ENCODE data around the gene BRMS1.
A peak's percentile ranks its signal among the peaks of the same experiment; 100 is the strongest.

The BRMS1 gene

DNA sequence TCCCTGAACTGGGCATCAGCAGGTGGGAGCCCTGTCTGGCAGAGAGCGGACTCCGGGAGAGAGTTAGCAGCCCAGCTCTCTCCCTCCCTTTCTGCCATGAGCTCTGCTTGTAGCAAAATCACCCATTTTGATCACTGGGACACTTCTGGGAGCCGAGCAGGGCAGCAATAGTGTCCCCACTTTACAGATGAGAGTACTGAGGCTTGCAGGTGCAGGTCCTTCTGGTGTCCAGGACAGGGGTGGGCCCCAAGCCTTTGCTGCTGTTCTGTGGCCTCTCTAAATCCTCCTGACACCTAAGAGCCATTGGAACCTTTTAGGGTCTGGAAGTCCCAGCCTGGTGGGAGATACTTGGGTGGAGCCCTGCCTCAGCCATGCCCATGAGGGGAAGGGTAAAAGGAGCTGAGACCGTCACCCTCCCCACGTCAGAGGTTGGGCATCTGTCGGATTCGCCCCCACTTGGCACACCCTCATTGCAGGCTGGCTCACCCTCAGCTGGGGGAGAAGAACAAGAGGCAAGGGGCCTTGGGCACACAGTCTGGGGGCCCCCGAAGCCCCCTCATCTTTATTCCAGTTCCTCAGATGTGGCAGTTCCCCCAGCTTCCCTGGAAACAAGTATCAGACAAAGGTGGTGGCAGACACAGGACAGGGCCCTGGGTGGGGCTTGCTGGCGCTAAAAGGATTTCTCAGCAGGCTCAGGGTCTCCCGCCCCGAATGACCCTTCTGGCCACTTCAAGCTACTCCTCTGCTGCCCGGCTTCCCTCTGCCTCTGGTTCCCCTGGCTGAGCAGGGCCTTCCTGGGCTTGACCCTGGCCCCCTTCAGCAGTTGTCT lies 13.1 kb downstream of the BRMS1 start:
- H3K27me3 ChIP-seq: peaks cover 27% of the 10 kb centered on the region
- H3K4me1 ChIP-seq (ENCODE audit: control insufficient read depth in 1 of 2, insufficient read depth in 1 of 2, low read depth in 1 of 2, low read length in 1 of 2): peaks cover 25% of the 10 kb centered on the region in 2 experiments
- H3K36me3 ChIP-seq: peaks cover 4% of the 10 kb centered on the region
- no peak overlapping the region for H3K4me3 ChIP-seq (ENCODE audit: low read depth in 1 of 2, low read length in 1 of 2)
- no peak for TF ChIP-seq CTCF (IDR thresholded peaks at IDR 0.05)
- no peaks in the 10 kb centered on the region for H3K9me3 ChIP-seq
- H3K27ac ChIP-seq: no peak overlapping the region

DNA sequence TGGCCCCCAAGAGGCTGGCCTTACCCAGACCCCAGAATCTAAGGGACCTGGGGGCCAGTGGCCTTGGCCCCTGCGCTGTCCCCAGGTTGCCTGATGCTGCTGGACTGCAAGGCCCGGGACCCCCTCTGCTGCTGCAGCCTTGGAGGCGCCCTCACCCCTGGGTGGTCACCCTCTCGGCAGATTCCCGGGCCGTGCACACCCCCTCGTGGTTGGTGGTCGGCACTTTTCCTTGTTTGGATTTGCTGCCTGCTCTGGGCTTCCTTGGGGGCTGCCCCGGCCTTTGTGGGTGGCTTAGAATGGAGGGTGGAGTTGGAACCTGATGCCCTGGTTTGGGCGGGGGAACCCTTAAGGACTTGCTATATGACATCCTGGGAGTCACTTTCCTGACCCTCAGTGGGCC lies 14.0 kb downstream of the BRMS1 start:
- Histone ChIP-seq H3K9me3 (no peaks in the 10 kb centered on the region), H3K4me3 (ENCODE audit: low read depth in 1 of 2, low read length in 1 of 2) (no peak overlapping the region), H3K27ac (no peak overlapping the region), H3K36me3 (no peaks in the 10 kb centered on the region), H3K27me3 (peaks cover 19% of the 10 kb centered on the region), H3K4me1 (ENCODE audit: control insufficient read depth in 1 of 2, insufficient read depth in 1 of 2, low read depth in 1 of 2, low read length in 1 of 2) (peaks cover 17% of the 10 kb centered on the region in 2 experiments)
- no peak for TF ChIP-seq CTCF (IDR thresholded peaks at IDR 0.05)

- Histone ChIP-seq H3K4me1 (ENCODE audit: control insufficient read depth in 1 of 2, insufficient read depth in 1 of 2, low read depth in 1 of 2, low read length in 1 of 2) (peaks cover 4 to 5% of the 10 kb centered on the region in 2 experiments), H3K27me3 (peaks cover 8% of the 10 kb centered on the region), H3K27ac (no peak overlapping the region), H3K9me3 (no peaks in the 10 kb centered on the region), H3K4me3 (ENCODE audit: low read depth in 1 of 2, low read length in 1 of 2) (no peak overlapping the region), H3K36me3 (no peaks in the 10 kb centered on the region)
- TF ChIP-seq CTCF (IDR thresholded peaks at IDR 0.05): no peak
Measured at GRCh38 chr11:66329165-66329673, 15.7 kb downstream of the BRMS1 start.

DNA sequence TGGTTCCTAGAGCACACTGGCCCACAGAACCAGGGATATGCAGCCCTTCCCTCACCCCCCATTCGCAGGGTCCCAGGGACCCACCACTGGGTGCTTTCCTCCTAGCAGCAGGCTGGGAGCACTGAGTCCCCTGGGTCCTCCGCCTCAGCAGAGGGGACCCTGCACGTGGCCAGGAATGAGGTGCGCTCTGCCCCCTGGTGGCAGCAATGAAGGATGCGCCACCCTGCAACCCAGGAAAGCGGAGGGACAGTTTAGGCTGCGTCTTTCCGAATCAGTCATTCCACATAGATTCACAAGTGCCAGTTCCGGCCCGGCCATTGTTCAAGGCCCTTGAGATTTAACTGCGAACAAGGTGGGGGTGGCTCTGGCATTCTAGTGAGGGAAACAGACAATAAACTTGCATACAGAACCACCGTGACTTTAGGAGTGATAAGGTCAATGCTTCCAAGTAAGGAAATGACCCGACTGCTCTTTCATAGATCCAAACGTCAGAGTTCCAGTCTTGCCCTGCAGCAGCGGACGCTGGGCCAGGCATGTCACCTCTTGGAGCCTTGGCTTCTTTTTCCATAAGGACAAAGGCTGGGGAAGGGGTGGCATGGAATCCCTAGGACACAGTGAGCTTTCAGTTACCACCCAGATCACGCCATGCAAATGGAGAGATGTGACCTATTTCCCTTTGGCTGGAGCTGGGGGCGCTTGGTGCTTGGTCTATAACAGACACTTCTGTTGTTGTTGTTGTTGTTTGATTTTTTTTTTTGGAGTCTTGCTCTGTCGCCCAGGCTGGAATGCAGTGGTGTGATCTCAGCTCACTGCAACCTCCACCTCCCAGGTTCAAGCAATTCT lies 16.4 kb downstream of the BRMS1 start:
- H3K27ac ChIP-seq: no peak overlapping the region

GRCh38 chr11:66328031-66328301 lies 16.9 kb downstream of the BRMS1 start:
- H3K27me3 ChIP-seq: peaks cover 8% of the 10 kb centered on the region
- no peak overlapping the region for H3K27ac ChIP-seq
- H3K36me3 ChIP-seq: no peaks in the 10 kb centered on the region
- H3K4me1 ChIP-seq (ENCODE audit: control insufficient read depth in 1 of 2, insufficient read depth in 1 of 2, low read depth in 1 of 2, low read length in 1 of 2): peaks cover 4 to 5% of the 10 kb centered on the region in 2 experiments
- H3K4me3 ChIP-seq (ENCODE audit: low read depth in 1 of 2, low read length in 1 of 2): no peak overlapping the region
- TF ChIP-seq CTCF (IDR thresholded peaks at IDR 0.05): no peak
- H3K9me3 ChIP-seq: no peaks in the 10 kb centered on the region

More for the DNA sequence above, 16.4 kb downstream of the BRMS1 start:
- peaks cover 8% of the 10 kb centered on the region for H3K27me3 ChIP-seq
- peak; percentile 85 for TF ChIP-seq CTCF (IDR thresholded peaks at IDR 0.05)
- H3K4me1 ChIP-seq (ENCODE audit: control insufficient read depth in 1 of 2, insufficient read depth in 1 of 2, low read depth in 1 of 2, low read length in 1 of 2): peaks cover 4 to 5% of the 10 kb centered on the region in 2 experiments
- H3K4me3 ChIP-seq (ENCODE audit: low read depth in 1 of 2, low read length in 1 of 2): no peak overlapping the region
- no peaks in the 10 kb centered on the region for H3K36me3 ChIP-seq
- no peaks in the 10 kb centered on the region for H3K9me3 ChIP-seq
